Globus pallidus (tissue), 1 donor: ENCODE data around the gene CBX2.

Experiments
- DNase-seq: peaks from one replicate; pipeline ENCODE4 v3.0.0-alpha.2; 2015; ENCODE audit warnings: low spot score

The CBX2 gene

GRCh38 chr17:79829457-79829856 is 51.5 kb downstream of the CBX2 start:
- DNase-seq = no peak

GRCh38 chr17:79830303-79830702 is 52.4 kb downstream of the CBX2 start:
- DNase-seq = no peak

- no peak for DNase-seq
Measured at GRCh38 chr17:79830763-79831264, 52.9 kb downstream of the CBX2 start.

- peak; percentile 87 for DNase-seq
Measured at GRCh38 chr17:79831265-79832217, 53.6 kb downstream of the CBX2 start.

- no peak for DNase-seq
Measured at GRCh38 chr17:79832218-79833109, 54.5 kb downstream of the CBX2 start.

- no peak for DNase-seq
Measured at GRCh38 chr17:79833110-79833450, 55.1 kb downstream of the CBX2 start.

GRCh38 chr17:79833744-79834564 is 56.0 kb downstream of the CBX2 start:
- no peak for DNase-seq

GRCh38 chr17:79834565-79835469 is 56.9 kb downstream of the CBX2 start:
- DNase-seq = no peak

- no peak for DNase-seq
Measured at GRCh38 chr17:79835470-79835899, 57.5 kb downstream of the CBX2 start.

- no peak for DNase-seq
Measured at GRCh38 chr17:79835953-79836509, 58.1 kb downstream of the CBX2 start.

- DNase-seq = no peak
Measured at GRCh38 chr17:79836510-79836971, 58.6 kb downstream of the CBX2 start.

GRCh38 chr17:79836972-79837887 is 59.3 kb downstream of the CBX2 start:
- no peak for DNase-seq
